Epithelial cell of esophagus (primary cell): Measurements from ENCODE around the gene CYSTM1.

Source experiments
- DNase-seq: peaks from one replicate; pipeline ENCODE4 v3.0.0; 2010; ENCODE audit warnings: low read depth
- H3K4me3 ChIP-seq: 2 replicates; pipeline ENCODE4 v1.5.1; 2011; ENCODE audit warnings: mild to moderate bottlenecking, low read length, control low read depth
- CTCF ChIP-seq: IDR thresholded peaks from 2 replicates; pipeline ENCODE4 v1.5.1; 2011; ENCODE audit warnings: low read depth, mild to moderate bottlenecking, low read length, control low read depth, inconsistent platforms; ENCODE audit not compliant: insufficient read depth; ENCODE audit errors: missing control alignments

CYSTM1 gene

GRCh38 chr5:140267559-140268018 lies 92.6 kb downstream of the CYSTM1 start:
- no peak for DNase-seq
- H3K4me3 ChIP-seq: no peak overlapping the region
- TF ChIP-seq CTCF: no peak

DNA sequence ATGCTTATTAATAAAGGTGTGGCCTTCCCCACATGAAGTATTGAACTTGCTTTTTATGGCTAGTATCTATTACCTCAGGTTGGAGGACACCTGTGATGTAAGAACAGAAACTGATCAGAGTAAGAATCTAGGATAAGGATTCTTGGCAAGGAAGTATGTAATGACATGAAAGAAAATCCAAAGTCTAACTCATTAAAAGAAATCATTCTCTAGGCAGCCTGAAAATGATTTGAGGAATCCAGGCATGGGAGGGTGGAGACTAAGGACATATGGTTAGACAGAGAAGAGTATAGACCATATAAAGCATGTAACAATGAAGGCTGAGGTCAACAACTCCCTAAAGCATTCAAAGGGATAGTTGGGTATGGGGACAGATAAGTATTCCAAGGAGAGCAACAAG lies 95.0 kb downstream of the CYSTM1 start:
- H3K4me3 ChIP-seq: no peak overlapping the region
- TF ChIP-seq CTCF: no peak
- no peak for DNase-seq

- peak; percentile 27 for DNase-seq
- no peak for TF ChIP-seq CTCF
- no peak overlapping the region for H3K4me3 ChIP-seq
Observed at GRCh38 chr5:140273401-140273877, 98.5 kb downstream of the CYSTM1 start.

DNA sequence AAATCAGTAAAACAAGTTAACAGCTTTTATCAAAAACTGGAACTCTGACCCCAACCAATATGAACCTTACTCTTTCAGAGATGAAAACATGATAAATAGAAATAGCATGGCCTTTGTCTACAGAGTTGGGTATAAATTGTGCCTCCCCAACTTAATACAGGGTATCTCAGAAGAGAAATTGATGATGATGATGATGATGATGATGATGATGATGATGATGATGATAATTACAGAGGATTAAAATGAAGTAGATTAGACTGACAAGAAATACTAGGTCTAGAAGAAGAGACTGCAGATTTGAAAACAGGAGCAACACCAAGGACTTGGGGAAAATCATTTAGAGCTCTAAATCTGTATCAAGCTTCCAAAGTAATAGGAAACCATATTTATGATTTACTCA lies 100.8 kb downstream of the CYSTM1 start:
- TF ChIP-seq CTCF: no peak
- no peak for DNase-seq
- H3K4me3 ChIP-seq: no peak overlapping the region

GRCh38 chr5:140282266-140282665 lies 107.3 kb downstream of the CYSTM1 start:
- no peak overlapping the region for H3K4me3 ChIP-seq
- no peak for TF ChIP-seq CTCF
- DNase-seq: no peak

GRCh38 chr5:140284013-140284412 lies 109.0 kb downstream of the CYSTM1 start:
- no peak overlapping the region for H3K4me3 ChIP-seq
- no peak for DNase-seq
- no peak for TF ChIP-seq CTCF

DNA sequence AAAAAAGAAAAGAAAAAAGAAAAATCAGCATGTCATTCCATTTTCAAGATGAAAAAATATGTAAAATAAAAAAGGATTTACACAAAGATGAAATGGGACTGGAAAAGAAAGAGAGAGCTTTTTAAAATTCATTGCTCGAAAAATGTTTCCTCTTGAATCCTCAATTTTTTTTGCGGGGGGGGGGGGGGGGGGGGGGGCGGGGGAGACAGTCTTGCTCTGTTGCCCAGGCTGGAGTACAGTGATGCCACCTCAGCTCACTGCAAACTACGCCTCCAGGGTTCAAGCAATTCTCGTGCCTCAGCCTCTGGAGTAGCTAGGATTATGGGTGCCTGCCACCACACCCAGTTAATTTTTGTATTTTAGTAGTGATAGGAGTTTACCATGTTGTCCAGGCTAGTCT lies 111.4 kb downstream of the CYSTM1 start:
- no peak for TF ChIP-seq CTCF
- no peak for DNase-seq
- no peak overlapping the region for H3K4me3 ChIP-seq
